ENCODE data around the gene TMEM178A.

DNA sequence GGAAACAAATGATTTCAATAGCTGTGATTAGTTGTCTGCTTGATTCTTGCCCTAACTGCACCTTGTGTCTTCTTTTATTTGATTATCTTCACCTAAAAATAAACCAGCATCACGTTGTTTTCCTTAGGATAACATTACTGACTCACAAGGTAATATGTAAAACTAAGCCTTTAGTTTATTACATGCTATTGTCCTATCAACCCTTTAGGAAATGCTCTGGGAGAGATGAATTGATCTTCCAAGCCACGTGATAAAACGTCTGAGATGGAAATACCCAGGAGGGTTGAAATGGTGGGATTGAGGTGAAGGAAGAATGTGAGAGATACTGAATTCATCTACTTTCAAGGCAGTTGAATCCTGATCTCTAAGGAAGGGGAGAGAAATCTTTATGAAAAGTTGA, 34.5 kb upstream of the TMEM178A start:
- no peak for TF ChIP-seq EP300 (conservative IDR thresholded peaks at IDR 0.05; ENCODE audit: poor library complexity, severe bottlenecking)
- no peak for TF ChIP-seq CTCF (IDR thresholded peaks at IDR 0.05; ENCODE audit: poor library complexity, severe bottlenecking)
- TF ChIP-seq POLR2AphosphoS5 (IDR thresholded peaks at IDR 0.05), result no peak
